Activated CD4-positive, alpha-beta T cell treated with anti-CD3 and anti-CD28 coated beads, Interleukin-2, amount 10 ng/mL, durations not matched to agents 7 days and 5 days (primary cell): ENCODE measurements around the gene S100A12. TPM values are rescaled to one million over a fixed set of nuclear protein-coding genes. Genes with fewer than 3 reads are reported as not detected.

Source experiments
- CTCF ChIA-PET: fragments of 350-600 bp; sonication (Branson Sonifier 250); formaldehyde crosslinking; loops from one replicate; lab custom pipeline; 2021; ENCODE audit warnings: antibody characterized with exemption; lab: Charles Lee
- POLR2A ChIA-PET: fragments of 350-600 bp; sonication (Branson Sonifier 250); formaldehyde crosslinking; loops from one replicate; lab custom pipeline; 2021; ENCODE audit warnings: antibody characterized with exemption; lab: Charles Lee
- DNase-seq: peaks from one replicate; pipeline ENCODE4 v3.0.0-alpha.2; 2020
- H3K27ac Mint-ChIP-seq: one replicate; pipeline ENCODE4 v1.8.0; 2021; ENCODE audit warnings: mild to moderate bottlenecking, moderate library complexity, mixed read lengths
- H3K27me3 Mint-ChIP-seq: one replicate; pipeline ENCODE4 v1.8.0; 2021; ENCODE audit warnings: mixed read lengths
- H3K36me3 Mint-ChIP-seq: one replicate; pipeline ENCODE4 v1.8.0; 2021; ENCODE audit warnings: low read depth, mixed read lengths
- H3K4me1 Mint-ChIP-seq: one replicate; pipeline ENCODE4 v1.8.0; 2021; ENCODE audit warnings: mixed read lengths
- H3K4me3 Mint-ChIP-seq: one replicate; pipeline ENCODE4 v1.8.0; 2021; ENCODE audit warnings: mild to moderate bottlenecking, moderate library complexity, mixed read lengths
- H3K9me3 Mint-ChIP-seq: one replicate; pipeline ENCODE4 v1.8.0; 2021; ENCODE audit warnings: mixed read lengths
- total RNA-seq, 2 experiments: library from RNA; stranded (reverse); gene quantifications; one replicate each; pipeline ENCODE4 v1.2.3, GENCODE V29; 2021

Gene S100A12
- total RNA-seq, 2 experiments from 2014 or later: not detected

GRCh38 chr1:153372571-153372970 is 2.9 kb downstream of the S100A12 start:
- peaks cover 13% of the 10 kb centered on the region for H3K27me3 Mint-ChIP-seq
- ChIA-PET CTCF (no interaction called here), POLR2A (no interaction called here)

GRCh38 chr1:153371231-153371630 is 4.2 kb downstream of the S100A12 start:
- no peaks in the 10 kb centered on the region for H3K36me3 Mint-ChIP-seq
- no peak for DNase-seq
- no peaks in the 10 kb centered on the region for H3K9me3 Mint-ChIP-seq
- H3K27me3 Mint-ChIP-seq: peaks cover 8% of the 10 kb centered on the region
- ChIA-PET POLR2A (no interaction called here), CTCF (no interaction called here)
- no peak overlapping the region for H3K4me3 Mint-ChIP-seq
- H3K27ac Mint-ChIP-seq: no peak overlapping the region
- H3K4me1 Mint-ChIP-seq: no peaks in the 10 kb centered on the region

More at GRCh38 chr1:153372571-153372970, 2.9 kb downstream of the S100A12 start:
- DNase-seq: no peak
- Mint-ChIP-seq H3K4me1 (no peaks in the 10 kb centered on the region), H3K9me3 (no peaks in the 10 kb centered on the region), H3K27ac (no peak overlapping the region), H3K4me3 (no peak overlapping the region), H3K36me3 (no peaks in the 10 kb centered on the region)

- no peaks in the 10 kb centered on the region for H3K4me1 Mint-ChIP-seq
- peaks cover 10% of the 10 kb centered on the region for H3K27me3 Mint-ChIP-seq
- DNase-seq: no peak
- H3K27ac Mint-ChIP-seq: no peak overlapping the region
- ChIA-PET POLR2A (no interaction called here), CTCF (no interaction called here)
- H3K9me3 Mint-ChIP-seq: no peaks in the 10 kb centered on the region
- no peak overlapping the region for H3K4me3 Mint-ChIP-seq
- H3K36me3 Mint-ChIP-seq: no peaks in the 10 kb centered on the region
Observed at GRCh38 chr1:153370146-153370545, 5.3 kb downstream of the S100A12 start.

- POLR2A ChIA-PET: no interaction called here
Observed at GRCh38 chr1:153368495-153368894, 6.9 kb downstream of the S100A12 start.

GRCh38 chr1:153367090-153367489 is 8.3 kb downstream of the S100A12 start:
- H3K4me3 Mint-ChIP-seq: no peak overlapping the region
- H3K36me3 Mint-ChIP-seq: no peaks in the 10 kb centered on the region
- no peak overlapping the region for H3K27ac Mint-ChIP-seq
- CTCF ChIA-PET: interaction anchor here (0.9 kb wide), 1 partner anchor 12 kb away, joined by 3 read pairs; no protein-coding TSS in a partner anchor
- H3K4me1 Mint-ChIP-seq: no peaks in the 10 kb centered on the region
- peaks cover 12% of the 10 kb centered on the region for H3K27me3 Mint-ChIP-seq
- DNase-seq: no peak
- no peaks in the 10 kb centered on the region for H3K9me3 Mint-ChIP-seq
- POLR2A ChIA-PET: no interaction called here

More at GRCh38 chr1:153368495-153368894, 6.9 kb downstream of the S100A12 start:
- Mint-ChIP-seq H3K36me3 (no peaks in the 10 kb centered on the region), H3K4me1 (no peaks in the 10 kb centered on the region), H3K27me3 (peaks cover 10% of the 10 kb centered on the region), H3K27ac (no peak overlapping the region), H3K9me3 (no peaks in the 10 kb centered on the region), H3K4me3 (no peak overlapping the region)
- DNase-seq: no peak
- CTCF ChIA-PET: interaction anchor here (0.6 kb wide), 1 partner anchor 1742 kb away, joined by 3 read pairs; no protein-coding TSS in a partner anchor

GRCh38 chr1:153366261-153366660 is 9.2 kb downstream of the S100A12 start:
- Mint-ChIP-seq H3K9me3 (no peaks in the 10 kb centered on the region), H3K27me3 (peaks cover 7% of the 10 kb centered on the region), H3K36me3 (no peaks in the 10 kb centered on the region), H3K27ac (no peak overlapping the region), H3K4me3 (no peak overlapping the region), H3K4me1 (no peaks in the 10 kb centered on the region)
- DNase-seq: no peak
- ChIA-PET POLR2A (no interaction called here), CTCF (no interaction called here)

GRCh38 chr1:153365696-153366095 is 9.7 kb downstream of the S100A12 start:
- peaks cover 7% of the 10 kb centered on the region for H3K27me3 Mint-ChIP-seq
- no peak for DNase-seq
- ChIA-PET CTCF (no interaction called here), POLR2A (no interaction called here)
- no peaks in the 10 kb centered on the region for H3K36me3 Mint-ChIP-seq
- no peak overlapping the region for H3K4me3 Mint-ChIP-seq
- H3K27ac Mint-ChIP-seq: no peak overlapping the region
- no peaks in the 10 kb centered on the region for H3K9me3 Mint-ChIP-seq
- H3K4me1 Mint-ChIP-seq: no peaks in the 10 kb centered on the region

GRCh38 chr1:153364766-153365666 is 10.4 kb downstream of the S100A12 start:
- DNase-seq: no peak
- Mint-ChIP-seq H3K4me1 (no peaks in the 10 kb centered on the region), H3K27me3 (peaks cover 7% of the 10 kb centered on the region), H3K36me3 (no peaks in the 10 kb centered on the region), H3K27ac (no peak overlapping the region), H3K4me3 (no peak overlapping the region), H3K9me3 (no peaks in the 10 kb centered on the region)
- CTCF ChIA-PET: interaction anchor here (0.9 kb wide), 1 partner anchor 10 kb away, joined by 3 read pairs; no protein-coding TSS in a partner anchor
- POLR2A ChIA-PET: no interaction called here

- Mint-ChIP-seq H3K4me1 (no peaks in the 10 kb centered on the region), H3K9me3 (no peaks in the 10 kb centered on the region), H3K27ac (no peak overlapping the region), H3K4me3 (no peak overlapping the region), H3K36me3 (no peaks in the 10 kb centered on the region), H3K27me3 (peaks cover 7% of the 10 kb centered on the region)
- CTCF ChIA-PET: interaction anchor here (0.7 to 0.9 kb wide), 2 partner anchors 9 to 990 kb away, joined by 3 to 5 read pairs; no protein-coding TSS in a partner anchor
- POLR2A ChIA-PET: interaction anchor here (0.6 kb wide), 1 partner anchor 11 kb away, joined by 3 read pairs; no protein-coding TSS in a partner anchor
- DNase-seq: no peak
Observed at GRCh38 chr1:153364156-153364555, 11.3 kb downstream of the S100A12 start.

GRCh38 chr1:153363641-153364040 is 11.8 kb downstream of the S100A12 start:
- DNase-seq: no peak
- Mint-ChIP-seq H3K4me3 (no peak overlapping the region), H3K27ac (no peak overlapping the region), H3K4me1 (no peaks in the 10 kb centered on the region), H3K9me3 (no peaks in the 10 kb centered on the region), H3K27me3 (peaks cover 7% of the 10 kb centered on the region), H3K36me3 (no peaks in the 10 kb centered on the region)
- ChIA-PET CTCF (interaction anchor here (0.9 kb wide), 1 partner anchor 9 kb away, joined by 3 read pairs; no protein-coding TSS in a partner anchor), POLR2A (no interaction called here)

- Mint-ChIP-seq H3K4me1 (peaks cover 10% of the 10 kb centered on the region), H3K36me3 (no peaks in the 10 kb centered on the region), H3K9me3 (no peaks in the 10 kb centered on the region), H3K4me3 (no peak overlapping the region), H3K27ac (no peak overlapping the region), H3K27me3 (peaks cover 7% of the 10 kb centered on the region)
- DNase-seq: no peak
- POLR2A ChIA-PET: no interaction called here
- CTCF ChIA-PET: interaction anchor here (1.2 kb wide), 1 partner anchor 13 kb away, joined by 4 read pairs; the partner anchor contains the start of gene PGLYRP4
Observed at GRCh38 chr1:153362187-153362775, 13.1 kb downstream of the S100A12 start.

GRCh38 chr1:153361480-153362109 is 13.8 kb downstream of the S100A12 start:
- peaks cover 7% of the 10 kb centered on the region for H3K27me3 Mint-ChIP-seq
- H3K9me3 Mint-ChIP-seq: no peaks in the 10 kb centered on the region
- ChIA-PET POLR2A (no interaction called here), CTCF (interaction anchor here (1.2 kb wide), 1 partner anchor 12 kb away, joined by 4 read pairs; the partner anchor contains the start of gene PGLYRP4)
- no peak overlapping the region for H3K27ac Mint-ChIP-seq
- no peaks in the 10 kb centered on the region for H3K36me3 Mint-ChIP-seq
- no peak for DNase-seq
- H3K4me3 Mint-ChIP-seq: no peak overlapping the region
- H3K4me1 Mint-ChIP-seq: peaks cover 17% of the 10 kb centered on the region
